Measurements from ENCODE around the gene GSTM1.
"Not testable (repeated sequence)": the region's sequence is repeated elsewhere in the genome, so short reads cannot be mapped to it uniquely, and the experiment has no call there.

The GSTM1 gene

GRCh38 chr1:109660691-109661026, 27.0 kb upstream of the GSTM1 start:
- not testable (repeated sequence) for DNase-seq

GRCh38 chr1:109661391-109661790, 26.2 kb upstream of the GSTM1 start:
- DNase-seq: no peak

DNA sequence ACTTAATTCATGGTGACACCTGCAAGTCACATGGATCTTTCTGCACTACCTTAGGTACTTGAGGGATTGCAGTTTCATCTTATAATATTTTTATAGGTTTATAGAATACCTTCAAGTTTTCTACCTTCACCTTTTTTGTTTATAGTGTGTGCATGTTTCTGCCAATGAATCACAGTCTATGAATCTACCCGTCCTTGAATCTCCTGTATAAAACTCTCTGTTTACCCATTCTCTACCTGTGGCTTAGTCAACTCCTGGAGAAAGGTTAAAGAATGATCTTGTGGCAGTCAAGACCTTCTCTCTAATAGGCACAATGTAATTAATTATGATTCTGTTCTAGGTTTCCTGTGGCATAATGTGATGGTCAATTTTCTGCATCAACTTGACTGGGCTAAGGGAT, 22.9 kb upstream of the GSTM1 start:
- DNase-seq: no peak

GRCh38 chr1:109667452-109668122, 20.0 kb upstream of the GSTM1 start, which contains the start of gene GSTM2:
Gene GSTM2 (plus strand): TSS chr1:109668057. CDS start chr1:109668116, 59 bp downstream.
- peak; percentile 93 for DNase-seq

DNA sequence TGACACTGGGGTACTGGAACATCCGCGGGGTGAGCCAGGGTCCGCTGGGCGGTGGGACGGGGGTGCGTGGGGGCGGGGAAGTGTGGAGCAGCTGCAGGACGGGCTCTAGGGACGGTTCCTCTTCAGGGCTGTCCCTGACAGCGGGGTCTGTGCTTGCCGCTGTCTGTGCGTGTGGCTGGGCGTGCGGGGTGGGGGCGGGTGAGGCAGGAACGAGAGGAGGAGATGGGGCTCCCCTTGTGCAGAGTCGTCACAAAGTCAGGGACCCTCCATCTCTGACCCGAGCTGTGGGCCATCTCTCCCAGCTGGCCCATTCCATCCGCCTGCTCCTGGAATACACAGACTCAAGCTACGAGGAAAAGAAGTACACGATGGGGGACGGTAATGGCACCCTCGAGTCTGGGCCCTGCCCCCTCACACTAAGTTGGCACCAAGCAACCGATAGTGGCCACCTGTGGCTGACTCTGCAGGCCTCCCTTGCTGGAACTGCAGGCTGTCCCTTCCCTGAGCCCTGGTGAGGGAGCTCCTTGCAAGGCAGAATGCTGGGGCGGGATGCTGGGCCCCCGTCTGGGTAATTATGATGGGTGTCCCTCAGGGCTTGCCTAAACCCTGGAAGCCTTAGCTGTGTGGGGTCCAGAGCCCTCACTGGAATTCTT, 19.4 kb upstream of the GSTM1 start:
- DNase-seq: peak in 1 of 2 experiments; percentile 25

DNA sequence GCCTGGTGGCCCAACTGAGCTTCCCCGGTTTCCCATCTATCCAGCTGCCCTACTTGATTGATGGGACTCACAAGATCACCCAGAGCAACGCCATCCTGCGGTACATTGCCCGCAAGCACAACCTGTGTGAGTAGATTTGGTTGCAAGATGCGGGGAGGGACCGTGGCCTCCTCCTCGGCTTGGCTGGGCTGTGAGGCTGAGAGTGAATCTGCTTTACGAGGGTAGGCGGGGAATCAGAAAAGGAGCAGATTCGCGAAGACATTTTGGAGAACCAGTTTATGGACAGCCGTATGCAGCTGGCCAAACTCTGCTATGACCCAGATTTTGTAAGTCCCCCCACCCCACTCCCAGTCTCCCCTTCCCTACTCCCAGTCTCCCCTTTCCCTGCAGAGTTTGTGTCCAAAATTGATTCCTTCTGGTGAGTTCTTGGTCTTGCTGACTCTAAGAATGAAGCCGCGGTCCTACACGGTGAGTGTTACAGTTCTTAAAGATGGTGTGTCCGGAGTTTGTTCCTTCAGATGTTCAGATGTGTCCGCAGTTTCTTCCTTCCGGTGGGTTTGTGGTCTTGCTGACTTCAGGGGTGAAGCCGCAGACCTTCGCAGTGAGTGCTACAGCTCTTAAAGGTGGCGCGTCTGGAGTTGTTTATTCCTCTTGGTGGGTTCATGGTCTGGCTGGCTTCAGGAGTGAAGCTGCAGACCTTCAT, 18.2 kb upstream of the GSTM1 start:
- peak in 1 of 2 experiments; percentile 32 for DNase-seq

DNA sequence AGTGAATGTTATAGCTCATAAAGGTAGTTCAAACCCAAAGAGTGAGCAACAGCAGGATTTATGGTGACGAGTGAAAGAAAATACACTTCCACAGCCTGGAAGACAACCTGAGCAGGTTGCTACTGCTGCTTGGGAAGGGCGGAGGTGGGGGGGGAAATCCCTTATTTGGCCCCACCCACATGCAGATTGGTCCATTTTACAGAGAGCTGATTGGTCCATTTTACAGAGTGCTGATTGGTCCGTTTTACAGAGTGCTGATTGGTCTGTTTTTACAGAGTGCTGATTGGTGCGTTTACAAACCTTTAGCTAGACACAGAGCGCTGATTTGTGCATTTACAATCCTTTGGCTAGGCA, 17.7 kb upstream of the GSTM1 start:
- DNase-seq: not testable (repeated sequence)

GRCh38 chr1:109671067-109671466, 16.6 kb upstream of the GSTM1 start:
- no peak for DNase-seq

- not testable (repeated sequence) for DNase-seq
Observed at GRCh38 chr1:109673861-109674260, 13.8 kb upstream of the GSTM1 start.

GRCh38 chr1:109676683-109677381, 10.8 kb upstream of the GSTM1 start:
- not testable (repeated sequence) for DNase-seq

GRCh38 chr1:109677459-109677858, 10.2 kb upstream of the GSTM1 start:
- no peak for DNase-seq

DNA sequence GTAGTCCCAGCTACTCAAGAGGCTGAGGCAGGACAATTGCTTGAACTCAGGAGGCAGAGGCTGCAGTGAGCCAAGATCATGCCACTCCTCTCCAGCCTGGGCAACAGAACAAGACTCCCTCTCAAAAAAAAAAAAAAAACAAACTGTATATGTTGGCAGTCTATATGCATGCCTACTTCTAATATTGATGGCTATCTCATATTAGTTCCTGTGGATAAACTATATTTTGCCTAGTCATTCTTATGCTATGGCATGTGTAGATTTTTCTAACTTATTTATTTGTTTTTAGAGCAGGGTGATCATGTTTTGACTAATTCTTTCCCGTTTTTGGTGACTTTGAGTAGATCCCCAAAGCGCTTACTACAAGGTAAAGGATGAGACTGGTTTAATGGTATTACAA, 9.0 kb upstream of the GSTM1 start:
- not testable (repeated sequence) for DNase-seq

DNA sequence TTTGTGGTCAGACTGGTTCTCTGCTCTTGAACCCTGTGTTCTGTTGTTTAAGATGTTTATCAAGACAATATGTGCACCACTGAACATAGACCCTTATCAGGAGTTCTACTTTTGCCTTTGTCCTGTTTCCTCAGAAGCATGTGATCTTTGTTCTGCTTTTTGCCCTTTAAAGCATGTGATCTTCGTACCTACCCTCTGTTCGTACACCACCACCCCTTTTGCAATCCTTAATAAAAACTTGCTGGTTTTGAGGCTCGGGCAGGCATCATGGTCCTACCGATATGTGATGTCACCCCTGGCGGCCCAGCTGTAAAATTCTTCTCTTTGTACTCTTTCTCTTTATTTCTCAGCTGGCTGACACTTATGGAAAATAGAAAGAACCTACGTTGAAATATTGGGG, 2.8 kb upstream of the GSTM1 start:
- DNase-seq: not testable (repeated sequence)

- not testable (repeated sequence) for DNase-seq
Observed at GRCh38 chr1:109685399-109685798, 2.2 kb upstream of the GSTM1 start.

DNA sequence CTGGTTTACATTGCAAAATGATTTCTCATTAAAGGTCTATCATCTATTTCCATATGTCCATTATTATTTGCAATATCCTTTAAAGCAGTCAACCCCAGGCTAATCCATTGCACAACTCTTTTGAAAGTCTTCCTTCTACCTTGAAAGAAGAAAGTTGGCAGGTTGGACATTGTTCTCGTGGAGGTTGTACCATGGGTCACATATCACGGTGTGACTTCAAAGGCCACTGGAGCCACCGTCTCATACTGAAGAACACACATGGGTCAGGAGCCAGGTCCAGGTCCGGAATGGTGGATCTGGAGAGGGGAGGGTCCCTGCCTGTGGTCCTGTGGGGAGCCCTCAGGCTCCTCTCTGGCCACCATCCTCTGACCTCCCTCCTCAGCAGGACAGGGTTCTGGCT, 1.7 kb upstream of the GSTM1 start:
- DNase-seq: not testable (repeated sequence)

- not testable (repeated sequence) for DNase-seq
Observed at GRCh38 chr1:109687109-109687508, 508 bp upstream of the GSTM1 start.

DNA sequence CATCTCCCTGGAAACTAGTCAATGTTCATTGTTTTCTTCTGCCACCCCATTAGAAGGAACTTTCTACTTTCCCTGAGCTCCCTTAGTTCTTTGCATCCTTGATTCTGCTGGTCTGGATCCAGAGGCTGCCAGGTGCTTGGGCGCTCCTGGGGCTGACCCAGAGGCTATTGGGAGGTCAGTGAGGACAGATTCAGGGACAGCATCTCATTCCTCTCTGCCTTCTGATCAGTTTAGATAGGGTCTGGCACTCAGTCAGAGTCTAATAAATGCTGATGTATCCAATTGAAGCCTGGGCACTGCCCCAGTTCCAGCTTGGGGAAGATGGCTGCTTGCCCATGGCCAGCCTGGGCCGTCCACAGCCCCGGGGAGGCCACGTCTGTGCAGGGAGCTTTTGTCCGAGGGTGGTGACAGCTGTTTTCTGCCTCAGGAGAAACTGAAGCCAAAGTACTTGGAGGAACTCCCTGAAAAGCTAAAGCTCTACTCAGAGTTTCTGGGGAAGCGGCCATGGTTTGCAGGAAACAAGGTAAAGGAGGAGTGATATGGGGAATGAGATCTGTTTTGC, 2.3 kb downstream of the GSTM1 start:
- DNase-seq: no peak

DNA sequence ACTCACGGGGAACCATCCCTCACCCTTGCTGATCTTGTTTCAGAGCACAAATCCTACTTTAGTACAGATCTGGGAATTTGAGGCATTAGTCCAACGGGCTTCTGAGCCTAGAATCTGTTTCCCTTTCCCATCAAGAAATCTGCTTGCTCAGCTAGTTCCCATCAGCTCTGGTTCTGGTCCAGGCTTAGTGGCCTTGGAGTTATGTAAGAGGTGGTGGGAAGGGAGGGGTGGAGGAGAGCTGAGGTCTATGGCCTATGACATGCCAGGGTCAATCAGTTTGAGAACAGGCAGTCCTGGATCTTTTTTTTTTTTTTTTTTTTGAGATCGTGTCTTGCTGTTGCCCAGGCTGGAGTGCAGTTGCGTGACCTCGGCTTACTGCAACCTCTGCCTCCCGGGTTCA, 4.1 kb downstream of the GSTM1 start:
- DNase-seq: no peak

- not testable (repeated sequence) for DNase-seq
Observed at GRCh38 chr1:109694400-109694799, 6.8 kb downstream of the GSTM1 start.

DNA sequence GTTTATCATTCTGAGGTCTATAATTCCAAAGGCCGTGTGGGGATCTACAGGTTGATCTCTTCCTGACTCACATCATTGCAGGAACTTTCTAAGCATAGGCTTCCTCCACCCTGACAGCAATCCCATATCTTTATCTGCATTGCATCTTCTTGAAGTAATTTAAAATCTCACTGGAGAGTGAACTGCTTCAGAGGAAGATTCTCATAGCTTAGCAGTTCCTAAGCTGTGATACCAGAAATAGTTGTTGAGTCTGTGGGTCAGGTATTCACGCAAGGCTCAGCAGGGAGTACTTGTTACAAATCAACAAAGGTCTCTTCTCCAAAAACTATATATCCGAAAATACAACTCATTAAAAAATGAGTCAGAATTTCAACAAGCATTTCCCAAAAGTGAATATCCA, 7.5 kb downstream of the GSTM1 start:
- DNase-seq: not testable (repeated sequence)

DNA sequence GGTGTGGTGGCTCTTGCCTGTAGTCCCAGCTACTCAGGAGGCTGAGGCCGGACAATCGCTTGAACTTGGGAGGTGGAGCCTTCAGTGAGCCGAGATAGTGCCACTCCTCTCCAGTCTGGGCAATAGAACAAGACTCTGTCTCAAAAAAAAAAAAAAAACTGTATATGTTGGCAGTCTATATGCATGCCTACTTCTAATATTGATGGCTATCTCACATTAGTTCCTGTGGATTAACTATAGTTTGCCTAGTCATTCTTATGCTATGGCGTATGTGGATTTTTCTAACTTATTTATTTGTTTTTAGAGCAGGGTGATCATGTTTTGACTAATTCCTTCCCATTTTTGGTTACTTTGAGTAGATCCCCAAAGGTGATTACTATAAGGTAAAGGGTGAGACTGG, 9.4 kb downstream of the GSTM1 start:
- DNase-seq: no peak

DNA sequence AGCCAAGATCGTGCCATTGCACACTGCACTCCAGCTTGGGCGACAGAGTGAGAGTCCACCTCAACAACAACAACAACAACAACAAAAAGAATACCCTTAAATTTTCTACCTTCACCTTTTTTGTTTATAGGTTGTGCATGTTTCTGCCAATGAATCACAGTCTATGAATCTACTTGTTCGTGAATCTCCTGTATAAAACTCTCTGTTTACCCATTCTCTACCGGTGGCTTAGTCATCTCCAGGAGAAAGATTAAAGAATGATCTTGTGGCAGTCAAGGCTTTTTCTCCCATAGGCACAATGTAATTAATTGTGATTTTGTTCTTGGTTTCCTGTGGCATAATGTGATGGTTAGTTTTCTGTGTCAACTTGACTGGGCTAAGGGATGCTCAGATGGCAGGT, 10.2 kb downstream of the GSTM1 start:
- DNase-seq: not testable (repeated sequence)

DNA sequence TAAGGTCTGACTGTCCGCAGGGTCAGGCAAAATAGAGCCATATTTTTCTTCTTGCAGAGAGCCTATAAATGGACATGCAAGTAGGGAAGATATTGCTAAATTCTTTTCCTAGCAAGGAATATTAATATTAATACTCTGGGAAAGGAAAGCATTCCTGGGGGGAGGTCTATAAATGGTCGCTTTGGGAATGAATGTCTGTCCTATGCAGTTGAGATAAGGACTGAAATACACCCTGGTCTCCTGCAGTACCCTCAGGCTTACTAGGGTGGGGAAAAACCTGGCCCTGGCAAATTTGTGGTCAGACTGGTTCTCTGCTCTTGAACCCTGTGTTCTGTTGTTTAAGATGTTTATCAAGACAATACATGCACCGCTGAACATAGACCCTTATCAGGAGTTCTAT, 15.3 kb downstream of the GSTM1 start:
- DNase-seq: not testable (repeated sequence)

All from activated T-cell treated with anti-CD3 and anti-CD28 coated beads, Interleukin-2, amount 50 U/mL, for 48 hours (primary cell).